HG02840 (cell line): ENCODE data around the gene LPP.

Experiments used
- ATAC-seq: cut with Tn5 transposase; IDR thresholded peaks from one replicate; pipeline ENCODE4 v1.9.1; 2021; ENCODE audit warnings: mild to moderate bottlenecking, moderate library complexity, moderate number of reproducible peaks; ENCODE audit not compliant: unreplicated experiment, low FRiP score

The LPP gene

GRCh38 chr3:188906236-188906635 lies 752.3 kb downstream of the LPP start:
- no peak for ATAC-seq

- no peak for ATAC-seq
These were observed 754.3 kb downstream of the LPP start for GRCh38 chr3:188908002-188908850.

DNA sequence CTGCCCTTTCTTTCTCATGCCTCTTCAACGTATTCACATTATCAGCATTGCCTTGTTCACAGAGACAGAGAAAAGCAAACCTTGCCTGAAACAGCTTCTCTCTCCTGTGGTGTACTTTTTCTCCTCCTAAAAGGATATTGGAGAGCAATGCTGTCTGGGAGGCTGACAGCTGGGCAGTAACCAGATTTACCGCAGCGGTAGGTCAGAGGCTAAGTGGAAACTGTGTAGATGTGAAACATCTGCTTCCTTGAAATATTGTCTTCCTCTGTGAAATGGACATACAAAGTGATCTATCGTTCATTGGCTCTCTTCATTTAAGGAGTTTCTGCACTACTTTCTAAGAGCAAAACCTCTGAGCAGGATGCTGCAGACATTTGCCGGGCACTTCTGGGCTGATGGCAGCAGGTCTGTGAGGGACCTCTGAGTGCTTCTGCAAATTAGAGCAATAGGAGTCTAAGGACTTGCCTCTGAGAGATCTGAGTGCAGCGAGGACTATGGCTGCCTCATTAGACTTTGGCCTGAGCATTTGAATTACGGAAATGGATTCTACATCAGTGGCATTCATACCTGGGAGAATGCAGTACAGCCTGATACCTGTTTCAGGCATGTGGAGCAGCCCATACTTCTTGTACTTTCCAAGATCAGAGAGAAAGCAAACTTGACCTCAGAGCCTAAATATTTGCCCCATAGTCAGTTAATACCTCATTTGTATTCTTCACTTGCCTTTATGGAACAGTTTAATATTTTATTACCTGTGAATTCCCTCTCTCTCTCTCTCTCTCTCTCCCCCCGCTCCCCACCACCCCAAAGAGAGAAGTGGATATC lies 757.3 kb downstream of the LPP start:
- no peak for ATAC-seq

DNA sequence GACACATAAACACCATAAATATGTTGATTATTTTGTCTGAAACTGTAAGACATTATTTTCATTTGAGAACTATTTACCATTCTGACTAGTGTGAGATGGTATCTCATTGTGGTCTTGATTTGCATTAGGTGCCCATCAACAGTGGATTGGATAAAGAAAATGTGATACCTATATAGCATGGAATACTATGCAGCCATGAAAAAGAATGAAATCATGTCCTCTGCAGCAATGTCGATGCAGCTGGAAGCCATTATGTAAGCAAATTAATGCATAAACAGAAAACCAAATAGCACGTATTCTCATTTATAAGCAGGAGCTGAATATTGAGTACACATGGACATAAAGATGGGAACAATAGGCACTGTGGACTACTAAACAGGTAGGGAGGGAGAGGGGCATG lies 759.1 kb downstream of the LPP start:
- no peak for ATAC-seq

- no peak for ATAC-seq
These were observed 760.6 kb downstream of the LPP start for GRCh38 chr3:188914552-188914951.

DNA sequence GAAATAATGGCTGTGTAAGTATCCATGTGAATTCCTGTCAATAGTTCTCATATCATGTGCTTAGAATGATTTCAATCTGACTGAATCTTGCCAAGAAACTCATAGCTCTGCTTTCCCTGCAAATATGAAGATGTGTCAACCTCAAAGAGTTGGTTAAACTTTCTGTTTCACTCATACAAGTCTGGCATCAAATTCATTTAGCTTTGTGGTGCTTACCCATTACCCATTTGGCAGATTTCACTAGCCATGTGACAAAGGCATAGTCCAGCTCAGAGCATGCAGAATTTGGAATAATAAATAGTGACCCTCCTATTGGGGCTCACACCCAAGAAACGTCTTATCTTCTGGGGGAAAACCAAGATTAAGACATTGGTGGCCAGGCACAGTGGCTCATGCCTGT lies 761.2 kb downstream of the LPP start:
- ATAC-seq: no peak

- no peak for ATAC-seq
These were observed 763.0 kb downstream of the LPP start for GRCh38 chr3:188916934-188917401.

DNA sequence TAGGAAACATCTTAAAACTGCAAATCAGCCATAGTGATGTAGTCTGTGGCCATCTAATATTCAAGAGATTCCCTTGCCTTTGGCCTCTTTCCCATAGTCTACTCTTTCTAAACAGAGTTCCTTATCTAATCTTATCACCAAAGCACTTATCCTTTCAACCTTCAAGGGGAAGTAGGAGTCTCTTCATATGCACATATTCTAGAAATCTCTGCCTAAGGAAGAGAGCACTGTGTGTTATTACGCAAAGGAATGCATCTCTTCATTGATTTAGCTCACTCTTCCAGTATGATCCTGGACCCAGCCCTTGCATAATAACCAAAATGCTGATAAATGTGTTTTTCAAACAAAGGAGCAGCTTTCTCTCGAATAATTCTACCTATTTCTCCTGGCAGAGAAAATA lies 764.1 kb downstream of the LPP start:
- ATAC-seq: no peak

DNA sequence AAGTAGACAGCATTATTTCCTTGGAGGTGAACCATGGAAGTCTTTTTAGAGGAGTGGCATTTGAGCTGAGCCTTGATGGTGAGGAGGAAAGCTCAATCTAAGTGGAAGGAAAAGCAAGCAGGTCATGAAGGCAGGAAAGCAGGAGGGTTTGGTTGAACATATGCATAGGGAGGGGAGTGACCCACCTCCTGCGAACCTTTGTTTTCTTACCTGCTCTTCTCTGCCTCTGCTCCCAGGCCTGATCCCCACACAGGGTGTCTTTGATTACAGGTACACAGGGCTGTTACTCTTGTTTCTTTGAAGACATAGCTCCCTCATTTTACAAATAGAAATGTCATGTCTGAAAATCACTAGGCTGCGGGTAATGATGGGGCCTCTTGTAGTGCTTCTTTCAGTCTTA lies 769.7 kb downstream of the LPP start:
- no peak for ATAC-seq

- no peak for ATAC-seq
These were observed 771.4 kb downstream of the LPP start for GRCh38 chr3:188925376-188925775.

- ATAC-seq: no peak
These were observed 772.2 kb downstream of the LPP start for GRCh38 chr3:188926111-188926510.

DNA sequence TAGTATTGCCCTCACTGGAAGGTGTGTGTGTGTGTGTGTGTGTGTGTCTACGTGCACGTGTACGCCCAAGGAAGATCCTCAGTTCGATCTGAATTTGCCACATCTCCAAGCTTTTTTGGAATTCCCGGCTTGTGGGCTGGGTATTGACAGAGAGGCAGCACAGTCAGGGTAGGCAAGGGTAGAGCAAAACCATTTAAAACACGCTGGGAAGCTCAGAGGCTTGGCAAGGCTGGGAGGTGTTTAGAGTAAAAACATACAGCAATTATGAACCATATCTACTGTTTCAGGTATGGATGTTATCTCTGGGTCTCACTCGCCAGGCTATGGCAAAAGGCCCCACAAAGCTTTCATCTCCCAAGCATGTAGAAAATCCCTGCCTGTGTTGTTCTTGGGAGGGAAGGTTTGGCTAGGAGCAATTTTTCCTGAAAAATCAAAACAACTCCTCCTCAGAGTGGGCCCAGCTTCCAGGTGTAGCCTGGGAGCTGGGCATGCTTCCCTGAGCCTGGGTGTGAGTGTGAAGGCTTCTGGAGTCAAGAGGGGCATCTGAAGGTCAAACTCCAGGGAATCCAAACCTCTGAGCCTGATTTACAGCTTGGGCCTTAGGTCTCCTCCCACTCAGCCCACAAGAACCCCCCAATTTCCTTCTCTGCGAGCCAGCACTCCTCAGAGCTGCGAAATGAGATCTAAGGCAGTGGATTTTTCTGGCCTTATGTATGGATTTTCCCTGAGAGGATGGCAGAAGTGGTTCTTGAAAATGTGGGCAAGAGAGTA lies 773.0 kb downstream of the LPP start:
- ATAC-seq: no peak

DNA sequence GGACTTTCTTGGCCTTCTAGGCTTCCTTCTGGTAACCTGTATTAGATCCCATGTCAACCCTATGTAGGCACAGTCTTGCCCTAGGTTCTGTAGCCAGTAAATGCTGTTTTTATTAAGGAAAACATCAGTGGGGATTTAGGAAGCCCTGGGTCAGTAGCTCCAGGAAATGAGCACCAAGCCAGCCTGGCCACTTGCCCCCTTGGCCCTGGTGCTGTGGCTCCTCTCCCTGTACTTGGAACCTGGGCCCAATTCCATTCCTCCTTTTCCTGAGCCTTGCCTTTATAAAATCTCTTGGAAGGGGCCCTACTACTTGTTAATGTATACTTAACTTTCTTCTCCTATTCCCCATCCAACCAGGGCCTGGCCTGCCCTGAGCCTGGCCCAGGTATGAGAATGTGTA lies 774.0 kb downstream of the LPP start:
- ATAC-seq: no peak

DNA sequence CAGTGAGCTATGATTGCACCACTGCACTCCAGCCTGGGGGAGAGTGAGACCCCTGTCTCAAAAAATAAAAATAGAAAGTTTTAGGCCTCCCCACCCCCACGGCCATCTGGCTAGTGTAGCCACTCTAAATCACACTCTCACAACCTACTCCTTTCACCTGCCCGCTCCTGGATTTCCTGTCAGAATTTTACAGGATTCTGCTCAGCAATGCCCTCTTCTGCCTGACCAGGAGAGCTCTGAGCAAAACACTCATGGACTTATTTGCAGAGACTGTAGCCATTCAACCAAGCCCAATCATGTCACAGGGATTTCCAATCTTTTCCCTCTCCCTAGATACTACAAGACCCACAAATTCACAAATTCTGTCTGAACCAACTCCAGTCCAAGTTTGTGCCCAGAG lies 775.2 kb downstream of the LPP start:
- ATAC-seq: no peak

DNA sequence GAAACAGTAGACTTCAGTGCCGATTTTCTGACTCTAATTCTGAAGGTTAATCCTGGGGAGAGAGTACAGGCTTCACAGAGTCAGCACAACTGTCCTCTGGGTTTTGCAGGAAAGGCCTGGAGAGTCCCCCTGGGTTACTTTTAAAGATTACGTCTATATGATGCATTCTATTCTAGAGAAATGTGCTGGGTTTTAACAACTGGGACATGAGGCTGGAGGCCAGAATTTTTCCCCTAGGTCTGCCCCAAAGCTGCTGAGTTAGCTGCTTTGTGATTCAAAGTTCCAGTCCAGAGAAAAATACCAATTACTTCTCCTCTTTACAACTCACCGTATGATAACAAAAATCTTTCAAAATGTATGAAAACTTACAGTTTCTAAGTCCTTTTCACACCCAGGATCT lies 777.1 kb downstream of the LPP start:
- no peak for ATAC-seq

- no peak for ATAC-seq
These were observed 777.6 kb downstream of the LPP start for GRCh38 chr3:188931531-188931930.

- no peak for ATAC-seq
These were observed 781.0 kb downstream of the LPP start for GRCh38 chr3:188934989-188935388.

DNA sequence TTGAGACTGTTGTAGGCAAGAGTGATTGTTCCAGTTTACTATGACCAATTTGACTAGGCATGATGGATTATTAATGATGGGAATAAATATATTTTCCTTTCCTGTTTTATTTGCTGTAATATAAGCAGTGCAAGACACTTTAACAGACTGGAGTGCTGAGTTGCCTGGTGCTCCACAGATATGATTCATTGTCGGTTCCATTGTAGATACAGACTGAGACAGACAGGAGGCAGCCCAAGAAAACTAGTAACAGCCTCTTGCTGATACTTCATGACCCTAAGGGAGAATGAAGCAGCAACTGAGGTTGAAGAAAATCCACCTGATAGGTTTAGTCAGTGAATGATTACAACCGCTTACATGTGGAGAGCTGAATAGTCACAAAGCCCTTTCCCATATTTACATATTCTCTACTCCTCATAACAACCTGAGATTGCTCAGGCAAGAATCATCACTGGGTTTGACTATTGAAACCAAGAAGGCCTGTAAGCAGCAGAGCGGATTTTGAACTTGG lies 782.7 kb downstream of the LPP start:
- ATAC-seq: no peak

GRCh38 chr3:188937389-188937788 lies 783.4 kb downstream of the LPP start:
- no peak for ATAC-seq

DNA sequence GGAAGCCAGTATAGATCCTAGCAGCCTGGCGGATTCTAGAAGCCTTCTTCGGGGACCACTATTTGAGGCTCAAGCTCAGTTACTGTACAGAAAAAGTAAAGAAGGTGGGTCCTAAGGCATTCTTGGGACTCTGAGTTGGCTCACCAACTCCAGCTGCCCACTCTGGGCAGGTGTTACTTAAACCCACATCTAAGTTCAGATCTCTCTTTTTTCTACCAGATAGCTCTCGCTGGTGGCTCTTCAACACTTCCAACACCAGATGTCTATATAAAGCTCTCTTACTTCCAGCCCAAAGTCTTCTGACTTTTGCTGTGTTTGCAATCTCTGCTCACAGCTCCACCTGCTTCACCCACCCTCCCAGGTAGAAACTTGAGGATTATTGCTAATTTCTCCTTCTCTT lies 785.0 kb downstream of the LPP start:
- ATAC-seq: no peak
